ENCODE results near the gene RALA.
"Not testable (repeated sequence)": the region's sequence is repeated elsewhere in the genome, so short reads cannot be mapped to it uniquely, and the experiment has no call there.

Gene RALA

GRCh38 chr7:39645482-39646407 is 22.4 kb downstream of the RALA start:
- DNase-seq (ENCODE audit: low read depth in 2 of 2) = no peak

GRCh38 chr7:39647816-39648215 is 24.4 kb downstream of the RALA start:
- no peak for DNase-seq (ENCODE audit: low read depth in 2 of 2)

GRCh38 chr7:39650676-39651075 is 27.3 kb downstream of the RALA start:
- no peak for DNase-seq (ENCODE audit: low read depth in 2 of 2)

- DNase-seq (ENCODE audit: low read depth in 2 of 2) = no peak
Observed at GRCh38 chr7:39651265-39651664, 27.9 kb downstream of the RALA start.

- DNase-seq (ENCODE audit: low read depth in 2 of 2) = no peak
Observed at GRCh38 chr7:39656415-39656814, 33.0 kb downstream of the RALA start.

- DNase-seq (ENCODE audit: low read depth in 2 of 2) = no peak
Observed at GRCh38 chr7:39659356-39660013, 36.1 kb downstream of the RALA start.

GRCh38 chr7:39661960-39662359 is 38.6 kb downstream of the RALA start:
- no peak for DNase-seq (ENCODE audit: low read depth in 2 of 2)

GRCh38 chr7:39663263-39663662 is 39.9 kb downstream of the RALA start:
- DNase-seq (ENCODE audit: low read depth in 2 of 2) = no peak

- DNase-seq (ENCODE audit: low read depth in 2 of 2) = no peak
Observed at GRCh38 chr7:39664057-39664456, 40.7 kb downstream of the RALA start.

- DNase-seq (ENCODE audit: low read depth in 2 of 2) = no peak
Observed at GRCh38 chr7:39664585-39664984, 41.2 kb downstream of the RALA start.

- no peak for DNase-seq (ENCODE audit: low read depth in 2 of 2)
Observed at GRCh38 chr7:39666562-39666961, 43.2 kb downstream of the RALA start.

GRCh38 chr7:39667341-39667923 is 44.1 kb downstream of the RALA start:
- DNase-seq (ENCODE audit: low read depth in 2 of 2) = no peak

GRCh38 chr7:39668280-39668679 is 44.9 kb downstream of the RALA start:
- not testable (repeated sequence) for DNase-seq (ENCODE audit: low read depth in 2 of 2)

GRCh38 chr7:39670052-39670451 is 46.7 kb downstream of the RALA start:
- DNase-seq (ENCODE audit: low read depth in 2 of 2) = no peak

- no peak for DNase-seq (ENCODE audit: low read depth in 2 of 2)
Observed at GRCh38 chr7:39670934-39671333, 47.6 kb downstream of the RALA start.

- no peak for DNase-seq (ENCODE audit: low read depth in 2 of 2)
Observed at GRCh38 chr7:39672176-39672575, 48.8 kb downstream of the RALA start.

GRCh38 chr7:39673868-39674267 is 50.5 kb downstream of the RALA start:
- DNase-seq (ENCODE audit: low read depth in 2 of 2) = no peak

- no peak for DNase-seq (ENCODE audit: low read depth in 2 of 2)
Observed at GRCh38 chr7:39674406-39674805, 51.0 kb downstream of the RALA start.

GRCh38 chr7:39676346-39676745 is 53.0 kb downstream of the RALA start:
- DNase-seq (ENCODE audit: low read depth in 2 of 2) = no peak

GRCh38 chr7:39678930-39679709 is 55.7 kb downstream of the RALA start:
- DNase-seq (ENCODE audit: low read depth in 2 of 2) = no peak

GRCh38 chr7:39679874-39680273 is 56.5 kb downstream of the RALA start:
- not testable (repeated sequence) for DNase-seq (ENCODE audit: low read depth in 2 of 2)

GRCh38 chr7:39681887-39682441 is 58.6 kb downstream of the RALA start:
- DNase-seq (ENCODE audit: low read depth in 2 of 2) = no peak

All from stimulated activated CD4-positive, alpha-beta T cell treated with anti-CD3 and anti-CD28 coated beads, Interleukin-15, amount 100 ng/mL, for 48 hours (primary cell).